CD4-positive, alpha-beta T cell treated with Interleukin-4 for 1 hour (primary cell): ENCODE results near the gene XPNPEP3.
A peak's percentile ranks its signal among the peaks of the same experiment; 100 is the strongest.
"Not testable (repeated sequence)": the region's sequence is repeated elsewhere in the genome, so short reads cannot be mapped to it uniquely, and the experiment has no call there.

Experiments used
- DNase-seq, 2 donors: peaks; one replicate each; pipeline ENCODE4 v3.0.0-alpha.2; 2020 to 2022

The XPNPEP3 gene

GRCh38 chr22:40856513-40857308, at the start of gene XPNPEP3, which contains the start of gene ST13:
Gene XPNPEP3, plus strand, starts transcription at chr22:40857148. Its CDS starts 34 bp downstream, at chr22:40857182.
Gene ST13, minus strand, starts transcription at chr22:40856639. Its CDS starts 99 bp downstream, at chr22:40856540.
- DNase-seq, result peak; percentile 97

GRCh38 chr22:40808018-40808841, 48.7 kb upstream of the XPNPEP3 start:
- no peak for DNase-seq

GRCh38 chr22:40813912-40814315, 43.0 kb upstream of the XPNPEP3 start:
- no peak for DNase-seq

GRCh38 chr22:40817737-40818136, 39.2 kb upstream of the XPNPEP3 start:
- DNase-seq, result no peak

- peak in 1 of 2 donors; percentile 32 for DNase-seq
These were observed 38.7 kb upstream of the XPNPEP3 start for GRCh38 chr22:40818192-40818746.

GRCh38 chr22:40818747-40819598, 38.0 kb upstream of the XPNPEP3 start, which contains the start of gene SLC25A17:
Gene SLC25A17, minus strand, starts transcription at chr22:40819346. Its CDS starts 98 bp downstream, at chr22:40819248.
- DNase-seq, result peak; percentile 84 to 89

GRCh38 chr22:40819599-40820140, 37.3 kb upstream of the XPNPEP3 start:
- DNase-seq, result no peak

GRCh38 chr22:40823426-40823825, 33.5 kb upstream of the XPNPEP3 start:
- no peak for DNase-seq

GRCh38 chr22:40826292-40826691, 30.7 kb upstream of the XPNPEP3 start:
- DNase-seq, result not testable (repeated sequence)

- DNase-seq, result no peak
These were observed 29.8 kb upstream of the XPNPEP3 start for GRCh38 chr22:40826984-40827741.

- DNase-seq, result no peak
These were observed 27.8 kb upstream of the XPNPEP3 start for GRCh38 chr22:40829131-40829530.

GRCh38 chr22:40834619-40835018, 22.3 kb upstream of the XPNPEP3 start:
- no peak for DNase-seq

GRCh38 chr22:40838486-40838885, 18.5 kb upstream of the XPNPEP3 start:
- DNase-seq, result no peak

GRCh38 chr22:40844951-40845350, 12.0 kb upstream of the XPNPEP3 start:
- no peak for DNase-seq

GRCh38 chr22:40845816-40846215, 11.1 kb upstream of the XPNPEP3 start:
- DNase-seq, result not testable (repeated sequence)

GRCh38 chr22:40853333-40853732, 3.6 kb upstream of the XPNPEP3 start:
- DNase-seq, result no peak

GRCh38 chr22:40853961-40854360, 3.0 kb upstream of the XPNPEP3 start:
- DNase-seq, result no peak

GRCh38 chr22:40855071-40855978, 1.6 kb upstream of the XPNPEP3 start:
- DNase-seq, result peak in 1 of 2 donors; percentile 8

- DNase-seq, result peak in 1 of 2 donors; percentile 21
These were observed 902 bp upstream of the XPNPEP3 start for GRCh38 chr22:40855979-40856512.
